Bronchial epithelial cell (primary cell): Measurements from ENCODE around the gene AOPEP. TPM values are rescaled to one million over a fixed set of nuclear protein-coding genes. Genes with fewer than 3 reads are reported as not detected.

ENCODE experiments used
- DNase-seq: peaks from one replicate; pipeline ENCODE4 v3.0.0-alpha.2; 2010; ENCODE audit warnings: low read depth
- FAIRE-seq: peaks from 2 replicates; lab custom pipeline; 2011; peaks lifted over from hg19 to GRCh38; lab: Jason Lieb, UNC
- H3K27me3 ChIP-seq: 2 replicates; pipeline ENCODE4 v1.5.1; 2011; ENCODE audit warnings: low read length; ENCODE audit not compliant: control insufficient read depth, insufficient read depth
- H3K36me3 ChIP-seq: 2 replicates; pipeline ENCODE4 v1.5.1; 2011; ENCODE audit warnings: low read length; ENCODE audit not compliant: control insufficient read depth, insufficient read depth
- H3K4me3 ChIP-seq: 2 replicates; pipeline ENCODE4 v1.5.1; 2011; ENCODE audit warnings: mild to moderate bottlenecking, low read depth, low read length, control low read depth
- CTCF ChIP-seq: IDR thresholded peaks from 2 replicates; pipeline ENCODE4 v1.5.1; 2011; ENCODE audit warnings: mild to moderate bottlenecking, moderate library complexity, low read length, control low read depth, inconsistent platforms; ENCODE audit not compliant: insufficient read depth, severe bottlenecking
- total RNA-seq: library from RNA; depleted of rRNA; stranded (reverse); fragments of >200 nt; gene quantifications from 2 replicates; pipeline ENCODE4 v1.2.1, GENCODE V29; 2014

The AOPEP gene
- total RNA-seq, 1 donor from 2014 or later: 91.1 TPM

- no peak for TF ChIP-seq CTCF
- no peak for DNase-seq
- no peaks in the 10 kb centered on the region for H3K27me3 ChIP-seq
- H3K4me3 ChIP-seq: no peak overlapping the region
- no peak for FAIRE-seq
- H3K36me3 ChIP-seq: peaks cover 45% of the 10 kb centered on the region
Observed at GRCh38 chr9:95074632-95075031, 348.1 kb downstream of the AOPEP start.

GRCh38 chr9:95075700-95076099 lies 349.2 kb downstream of the AOPEP start:
- FAIRE-seq (peak; percentile 18), DNase-seq (no peak)
- Histone ChIP-seq H3K4me3 (no peak overlapping the region), H3K36me3 (peaks cover 43% of the 10 kb centered on the region), H3K27me3 (no peaks in the 10 kb centered on the region)
- no peak for TF ChIP-seq CTCF

- FAIRE-seq (no peak), DNase-seq (no peak)
- Histone ChIP-seq H3K4me3 (no peak overlapping the region), H3K27me3 (no peaks in the 10 kb centered on the region), H3K36me3 (peaks cover 45% of the 10 kb centered on the region)
- no peak for TF ChIP-seq CTCF
Observed at GRCh38 chr9:95076696-95077052, 350.2 kb downstream of the AOPEP start.

GRCh38 chr9:95077053-95077765 lies 350.7 kb downstream of the AOPEP start:
- FAIRE-seq (no peak), DNase-seq (no peak)
- TF ChIP-seq CTCF: no peak
- Histone ChIP-seq H3K27me3 (no peaks in the 10 kb centered on the region), H3K36me3 (peaks cover 46% of the 10 kb centered on the region), H3K4me3 (no peak overlapping the region)

GRCh38 chr9:95077766-95078370 lies 351.4 kb downstream of the AOPEP start:
- no peak overlapping the region for H3K4me3 ChIP-seq
- peaks cover 50% of the 10 kb centered on the region for H3K36me3 ChIP-seq
- TF ChIP-seq CTCF: no peak
- no peaks in the 10 kb centered on the region for H3K27me3 ChIP-seq
- DNase-seq: no peak
- FAIRE-seq: no peak
